ENCODE measurements around the gene DCTD.

DCTD gene

DNA sequence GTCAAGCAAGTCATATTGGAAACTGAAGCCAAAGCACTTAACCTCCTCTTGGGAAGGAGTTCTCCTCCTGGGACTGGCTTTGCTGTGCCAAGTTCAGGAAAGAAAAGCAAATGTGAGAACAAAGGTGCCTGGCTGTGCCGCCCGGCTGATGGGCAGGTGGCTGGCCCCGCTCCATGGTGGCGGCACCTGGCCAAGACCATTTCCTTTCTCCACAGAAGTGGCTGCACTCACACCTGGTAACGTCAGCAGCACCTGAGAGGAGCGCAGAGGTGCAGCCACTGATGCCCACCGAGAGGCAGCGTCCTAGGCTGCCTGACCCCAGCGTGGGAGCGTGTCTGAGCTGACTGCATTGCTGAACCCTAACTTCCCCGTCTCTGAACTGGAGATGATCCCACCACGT, 54.3 kb downstream of the DCTD start:
- TF ChIP-seq, protein P1, sequence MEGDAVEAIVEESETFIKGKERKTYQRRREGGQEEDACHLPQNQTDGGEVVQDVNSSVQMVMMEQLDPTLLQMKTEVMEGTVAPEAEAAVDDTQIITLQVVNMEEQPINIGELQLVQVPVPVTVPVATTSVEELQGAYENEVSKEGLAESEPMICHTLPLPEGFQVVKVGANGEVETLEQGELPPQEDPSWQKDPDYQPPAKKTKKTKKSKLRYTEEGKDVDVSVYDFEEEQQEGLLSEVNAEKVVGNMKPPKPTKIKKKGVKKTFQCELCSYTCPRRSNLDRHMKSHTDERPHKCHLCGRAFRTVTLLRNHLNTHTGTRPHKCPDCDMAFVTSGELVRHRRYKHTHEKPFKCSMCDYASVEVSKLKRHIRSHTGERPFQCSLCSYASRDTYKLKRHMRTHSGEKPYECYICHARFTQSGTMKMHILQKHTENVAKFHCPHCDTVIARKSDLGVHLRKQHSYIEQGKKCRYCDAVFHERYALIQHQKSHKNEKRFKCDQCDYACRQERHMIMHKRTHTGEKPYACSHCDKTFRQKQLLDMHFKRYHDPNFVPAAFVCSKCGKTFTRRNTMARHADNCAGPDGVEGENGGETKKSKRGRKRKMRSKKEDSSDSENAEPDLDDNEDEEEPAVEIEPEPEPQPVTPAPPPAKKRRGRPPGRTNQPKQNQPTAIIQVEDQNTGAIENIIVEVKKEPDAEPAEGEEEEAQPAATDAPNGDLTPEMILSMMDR (IDR thresholded peaks at IDR 0.05; ENCODE audit: extremely low read depth, missing control alignments) = no peak
- no peak for DNase-seq (ENCODE audit: low spot score)

DNA sequence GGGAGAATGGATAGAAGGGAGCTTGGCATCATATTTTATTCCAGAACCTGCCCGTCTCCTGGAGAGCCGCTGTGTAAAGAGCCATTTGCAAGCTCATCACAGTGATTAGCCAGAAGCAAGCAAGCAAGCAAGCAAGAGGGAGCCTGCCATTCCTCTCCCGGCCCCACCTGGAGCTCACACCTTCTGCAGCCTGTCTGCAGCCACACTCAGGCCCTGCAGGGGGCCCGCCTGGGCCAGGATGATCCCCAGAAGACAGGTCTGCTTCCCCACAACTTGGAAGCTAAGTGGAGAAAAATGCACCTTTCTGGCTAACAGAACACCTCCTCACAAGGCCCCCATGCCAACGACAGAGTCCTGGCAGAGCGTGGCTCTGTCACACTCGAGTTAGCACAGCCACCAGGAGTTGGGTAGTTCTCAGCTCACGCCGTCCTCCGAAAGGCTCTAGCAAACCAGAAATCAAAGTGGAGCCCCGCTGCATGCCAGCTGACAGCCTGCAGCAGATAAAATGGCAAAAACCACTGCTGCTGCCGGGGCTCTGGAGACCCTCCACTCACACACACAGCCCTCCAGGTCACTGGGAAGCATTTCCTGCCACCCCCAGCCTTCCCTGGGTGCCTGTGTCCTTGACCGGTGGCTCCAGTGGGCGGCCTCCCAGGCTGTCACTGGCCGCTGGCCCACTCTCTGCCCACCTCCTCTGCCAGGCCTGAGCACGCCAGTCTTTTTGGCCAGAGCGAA, 54.9 kb downstream of the DCTD start:
- DNase-seq (ENCODE audit: low spot score) = no peak
- TF ChIP-seq, protein P1 (IDR thresholded peaks at IDR 0.05; ENCODE audit: extremely low read depth, missing control alignments) = no peak

- TF ChIP-seq, protein P1 (IDR thresholded peaks at IDR 0.05; ENCODE audit: extremely low read depth, missing control alignments) = no peak
- no peak for DNase-seq (ENCODE audit: low spot score)
These were observed 55.8 kb downstream of the DCTD start for GRCh38 chr4:182861346-182861745.

GRCh38 chr4:182859730-182860129, 57.5 kb downstream of the DCTD start:
- no peak for DNase-seq (ENCODE audit: low spot score)
- TF ChIP-seq, protein P1 (IDR thresholded peaks at IDR 0.05; ENCODE audit: extremely low read depth, missing control alignments) = no peak

DNA sequence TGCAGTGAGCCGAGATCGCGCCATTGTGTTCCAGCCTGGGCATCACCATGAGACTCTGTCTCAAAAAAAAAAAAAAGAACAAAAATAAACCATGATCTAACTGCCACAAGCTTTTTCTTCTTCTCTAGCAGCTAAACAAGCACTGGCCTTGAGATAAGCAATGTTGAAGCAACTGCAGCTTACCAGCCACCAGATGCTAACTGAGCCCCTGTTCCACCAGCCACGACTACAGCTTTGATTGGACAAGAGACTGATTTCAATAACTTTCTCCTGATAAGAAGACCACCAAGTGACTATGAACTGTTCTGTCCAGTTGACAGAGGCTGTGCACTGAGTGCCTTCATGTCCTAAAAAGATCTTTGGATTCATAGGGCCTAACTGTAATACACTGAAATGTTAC, 58.5 kb downstream of the DCTD start:
- TF ChIP-seq, protein P1 (IDR thresholded peaks at IDR 0.05; ENCODE audit: extremely low read depth, missing control alignments) = no peak
- no peak for DNase-seq (ENCODE audit: low spot score)

GRCh38 chr4:182856862-182857261, 60.3 kb downstream of the DCTD start:
- DNase-seq (ENCODE audit: low spot score) = no peak
- TF ChIP-seq, protein P1 (IDR thresholded peaks at IDR 0.05; ENCODE audit: extremely low read depth, missing control alignments) = no peak

DNA sequence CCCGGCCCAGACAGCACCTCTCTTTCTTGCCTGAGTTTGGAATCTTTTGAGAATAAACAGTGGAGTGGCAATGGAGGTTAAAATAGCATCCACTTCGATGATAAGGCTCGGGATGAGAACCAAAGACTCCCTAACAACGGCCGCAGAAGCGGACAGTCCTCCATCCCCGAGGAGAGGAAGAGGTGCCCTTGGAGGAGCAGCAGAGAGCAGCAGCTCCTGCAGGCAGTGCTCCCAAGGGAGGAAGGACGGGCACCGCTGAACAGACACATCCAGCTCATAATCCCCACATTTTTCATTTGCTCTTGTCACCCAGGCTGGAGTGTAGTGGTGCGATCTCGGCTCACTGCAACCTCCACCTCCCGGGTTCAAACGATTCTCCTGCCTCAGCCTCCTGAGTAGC, 61.3 kb downstream of the DCTD start:
- TF ChIP-seq, protein P1 (IDR thresholded peaks at IDR 0.05; ENCODE audit: extremely low read depth, missing control alignments) = no peak
- no peak for DNase-seq (ENCODE audit: low spot score)

Measured in GM20000 (cell line).